Endothelial cell of umbilical vein (primary cell): ENCODE data around the gene TLE1. TPM values are rescaled to one million over a fixed set of nuclear protein-coding genes. Genes with fewer than 3 reads are reported as not detected.
A peak's percentile ranks its signal among the peaks of the same experiment; 100 is the strongest.
"Not testable (repeated sequence)": the region's sequence is repeated elsewhere in the genome, so short reads cannot be mapped to it uniquely, and the experiment has no call there.

ENCODE experiments used
- BruUV-seq: library from RNA; stranded (reverse); fragments of 400-500 nt; replicated peaks from 2 replicates; lab custom pipeline; 2021; lab: Mats Ljungman, UMichigan
- CTCF ChIA-PET: fragments of 300-600, 350-600 bp; sonication (Branson Sonifier 250); formaldehyde crosslinking; loops from one replicate; lab custom pipeline; 2021; ENCODE audit warnings: antibody characterized with exemption, inconsistent platforms; lab: Charles Lee
- POLR2A ChIA-PET: fragments of 300-600, 350-600 bp; sonication (Branson Sonifier 250); formaldehyde crosslinking; loops from one replicate; lab custom pipeline; 2021; ENCODE audit warnings: antibody characterized with exemption, inconsistent platforms; lab: Charles Lee
- DNase-seq: peaks from one replicate; pipeline ENCODE4 v3.0.0-alpha.2; 2011; ENCODE audit warnings: low read depth, low spot score
- FAIRE-seq: peaks from 2 replicates; lab custom pipeline; 2011; peaks lifted over from hg19 to GRCh38; lab: Jason Lieb, UNC
- H2AFZ ChIP-seq: 2 replicates; pipeline ENCODE4 v1.6.0; 2012; ENCODE audit warnings: low read depth, low read length, control low read depth, inconsistent platforms
- H3K27ac ChIP-seq: 2 replicates; pipeline ENCODE4 v1.5.1; 2011; ENCODE audit warnings: low read depth, mild to moderate bottlenecking, control low read depth, low read length, moderate library complexity; ENCODE audit not compliant: insufficient read depth
- H3K27me3 ChIP-seq, 2 experiments: 2 replicates each; pipeline versions ENCODE4 v1.6.0 to v1.6.1; 2011; ENCODE audit warnings: low read length in 2 of 2, mixed read lengths in 1 of 2; ENCODE audit not compliant: control insufficient read depth in 2 of 2, insufficient read depth in 2 of 2
- H3K36me3 ChIP-seq, 2 experiments: 2 replicates in 1 of 2; 3 replicates in 1 of 2; pipeline ENCODE4 v1.5.1; 2011; ENCODE audit warnings: low read length in 2 of 2, mild to moderate bottlenecking in 1 of 2, moderate library complexity in 1 of 2; ENCODE audit not compliant: control insufficient read depth in 2 of 2, insufficient read depth in 2 of 2; ENCODE audit errors: extremely low read depth in 1 of 2
- H3K4me1 ChIP-seq: 3 replicates; pipeline ENCODE4 v1.5.1; 2011; ENCODE audit warnings: mild to moderate bottlenecking, low read length; ENCODE audit not compliant: control insufficient read depth, insufficient read depth; ENCODE audit errors: extremely low read depth
- H3K4me2 ChIP-seq: 2 replicates; pipeline ENCODE4 v1.6.1; 2011; ENCODE audit warnings: low read length, control low read depth, mixed read lengths; ENCODE audit not compliant: insufficient read depth
- H3K4me3 ChIP-seq, 3 experiments: fragments of 200-600 bp in 1 of 3; sonication (generic), shearing (Covaris generic) in 1 of 3; replicated peaks in 1 of 3; 2 replicates each; pipeline ENCODE4 v1.5.1; 2011 to 2016; ENCODE audit warnings: control low read depth in 3 of 3, low read length in 3 of 3, mild to moderate bottlenecking in 2 of 3, inconsistent platforms in 1 of 3, low read depth in 1 of 3, moderate library complexity in 1 of 3; ENCODE audit not compliant: insufficient read depth in 1 of 3
- H3K79me2 ChIP-seq: 2 replicates; pipeline ENCODE4 v1.6.0; 2012; ENCODE audit warnings: low read length, inconsistent platforms; ENCODE audit not compliant: control insufficient read depth, insufficient read depth
- H3K9ac ChIP-seq: replicated peaks from 2 replicates; pipeline ENCODE3; 2011; ENCODE audit warnings: low read length, control low read depth; ENCODE audit not compliant: insufficient read depth; ENCODE audit errors: extremely low read depth
- H3K9me1 ChIP-seq: replicated peaks from 3 replicates; pipeline ENCODE4 v1.6.0; 2011; ENCODE audit warnings: mild to moderate bottlenecking, low read length; ENCODE audit not compliant: control insufficient read depth, insufficient read depth; ENCODE audit errors: extremely low read depth
- H3K9me3 ChIP-seq: replicated peaks from 2 replicates; pipeline ENCODE4 v1.5.1; 2012; ENCODE audit warnings: low read length, inconsistent platforms; ENCODE audit not compliant: control insufficient read depth, insufficient read depth
- H4K20me1 ChIP-seq: replicated peaks from 2 replicates; pipeline ENCODE3; 2011; ENCODE audit warnings: mild to moderate bottlenecking, low read length; ENCODE audit not compliant: control insufficient read depth, insufficient read depth; ENCODE audit errors: extremely low read depth
- CTCF ChIP-seq, 2 donors: IDR thresholded peaks; 1 replicate in 1 of 2; 2 replicates in 1 of 2; pipeline ENCODE4 v1.5.1; 2011; ENCODE audit warnings: low read length in 2 of 2, mild to moderate bottlenecking in 2 of 2, moderate library complexity in 2 of 2, control low read depth in 1 of 2, inconsistent platforms in 1 of 2, low read depth in 1 of 2; ENCODE audit not compliant: insufficient read depth in 1 of 2; ENCODE audit errors: extremely low read depth in 1 of 2
- FOS ChIP-seq: IDR thresholded peaks from 2 replicates; pipeline ENCODE4 v1.6.1; 2011; ENCODE audit warnings: mild to moderate bottlenecking, low read length, moderate library complexity, borderline replicate concordance; ENCODE audit not compliant: insufficient read depth
- GATA2 ChIP-seq: IDR thresholded peaks from 2 replicates; pipeline ENCODE4 v1.7.0; 2011; ENCODE audit warnings: low read depth, mild to moderate bottlenecking, moderate library complexity, mixed read lengths, low read length; ENCODE audit not compliant: insufficient read length, insufficient read depth
- JUN ChIP-seq: IDR thresholded peaks from 2 replicates; pipeline ENCODE4 v1.6.1; 2011; ENCODE audit warnings: borderline replicate concordance, low read depth; ENCODE audit not compliant: insufficient read length, insufficient read depth
- MAX ChIP-seq: IDR thresholded peaks from 2 replicates; pipeline ENCODE4 v1.6.1; 2011; ENCODE audit not compliant: insufficient read depth, insufficient read length
- MYC ChIP-seq: IDR thresholded peaks from one replicate; pipeline ENCODE4 v1.6.1; 2011; ENCODE audit warnings: mild to moderate bottlenecking, low read depth, low read length
- POLR2A ChIP-seq: IDR thresholded peaks from 2 replicates; pipeline ENCODE4 v1.6.1; 2012; ENCODE audit warnings: low read depth, mild to moderate bottlenecking, control low read depth, low read length
- POLR2AphosphoS5 ChIP-seq: IDR thresholded peaks from 2 replicates; pipeline ENCODE4 v1.6.1; 2012; ENCODE audit warnings: low read depth, mild to moderate bottlenecking, control low read depth, low read length, moderate library complexity; ENCODE audit not compliant: insufficient read depth
- dilution Hi-C: fragments of 300-500 bp; cut with MboI; formaldehyde crosslinking; loops from one replicate; pipeline ENCODE4 v1.15.0; 2019; ENCODE audit warnings: low sequenced_read_pairs; ENCODE audit not compliant: extremely low pct_ligation_motif_present
- intact Hi-C: fragments of 100-400 bp; cut with micrococcal nuclease; formaldehyde crosslinking; loops from one replicate; pipeline ENCODE4 v1.10.0; 2022
- polyA plus RNA-seq, 4 experiments: library from polyadenylated mRNA; depleted of rRNA in 3 of 4; stranded (reverse) in 3 of 4; unstranded in 1 of 4; fragments of >200 nt; gene quantifications; 2 replicates each; pipeline versions ENCODE4 v1.2.1 to v1.2.3, GENCODE V29; 2011 to 2012; ENCODE audit warnings: missing spikeins in 1 of 4
- total RNA-seq: library from RNA; stranded (reverse); gene quantifications from 2 replicates; pipeline ENCODE4 v1.2.3, GENCODE V29; 2021

Gene TLE1
- total and polyA plus RNA-seq, 2 donors (not counting 3 experiments of a cell fraction or from before 2014, with no cell fraction given): 55.0 to 58.2 TPM

DNA sequence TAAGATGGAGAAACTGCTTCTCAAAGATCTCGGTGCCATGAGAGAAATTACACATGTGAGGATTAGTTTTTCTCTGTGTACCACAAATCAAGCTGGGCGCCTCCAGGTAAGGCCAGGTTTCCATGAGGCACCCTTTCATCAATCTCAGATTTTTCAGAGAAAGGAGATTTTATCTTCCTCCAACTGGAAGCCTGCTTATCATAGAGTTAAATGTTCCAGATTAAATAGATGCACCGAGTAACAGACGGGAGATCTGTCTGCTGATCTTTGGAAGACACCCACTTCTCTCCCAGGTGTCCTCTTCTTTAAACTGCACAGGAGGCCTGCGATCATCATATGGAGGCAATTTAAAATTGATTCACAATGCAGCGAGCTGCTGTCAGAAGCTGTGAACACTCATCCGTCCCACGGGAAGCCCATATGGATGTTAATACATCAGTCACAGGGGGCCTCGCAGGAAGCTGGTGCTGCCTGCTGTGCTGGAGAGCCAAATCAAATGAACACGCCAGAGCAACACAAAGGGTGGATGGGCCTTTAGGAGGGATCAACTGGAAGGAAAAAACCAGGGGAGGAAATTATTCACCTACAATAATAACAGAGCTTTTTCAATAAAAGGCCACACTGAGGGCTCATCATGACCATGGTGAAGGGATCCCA lies 93.3 kb downstream of the TLE1 start:
- Histone ChIP-seq H2AFZ (no peak overlapping the region), H3K9ac (peak overlapping the region; percentile 67), H3K36me3 (peaks cover 0 to 2% of the 10 kb centered on the region in 2 experiments), H3K27me3 (no peaks in the 10 kb centered on the region), H4K20me1 (no peaks in the 10 kb centered on the region), H3K27ac (peak overlapping the region; percentile 87), H3K9me3 (no peaks in the 10 kb centered on the region), H3K4me3 (peak overlapping the region in 1 of 3 experiments; percentile 21), H3K4me2 (peak overlapping the region; percentile 76), H3K9me1 (no peaks in the 10 kb centered on the region), H3K79me2 (no peaks in the 10 kb centered on the region), H3K4me1 (peaks cover 52% of the 10 kb centered on the region)
- ChIA-PET CTCF (interaction anchor here (1.0 to 2.4 kb wide), 9 partner anchors 8 to 94 kb away, joined by 3 to 15 read pairs (median 5); partner anchors contain the start of gene TLE1), POLR2A (interaction anchor here (0.6 to 1.0 kb wide), 4 partner anchors 8 to 94 kb away, joined by 3 to 4 read pairs (median 3); partner anchors contain the start of gene TLE1)
- no peak for TF ChIP-seq MAX
- TF ChIP-seq JUN: peak; percentile 46
- TF ChIP-seq CTCF (IDR thresholded peaks at IDR 0.05; ENCODE audit: extremely low read depth in 1 of 2, insufficient read depth in 1 of 2, low read depth in 1 of 2, low read length in 2 of 2): no peak
- TF ChIP-seq POLR2AphosphoS5: peak; percentile 74
- TF ChIP-seq GATA2: peak; percentile 68
- peak; percentile 22 for TF ChIP-seq POLR2A
- no peak for TF ChIP-seq MYC
- TF ChIP-seq FOS: peak; percentile 83
- intact Hi-C loops: loop anchor here (1.0 to 5.0 kb wide), 10 partner anchors 8 to 278 kb away; partner anchors contain the start of gene TLE1
- DNase-seq: peak; percentile 94
- FAIRE-seq: peak; percentile 72
- BruUV-seq: TSS peak; percentile 52
- dilution Hi-C loops: no loop called here

- ChIA-PET CTCF (interaction anchor here (1.2 kb wide), 1 partner anchor 92 kb away, joined by 5 read pairs; no protein-coding TSS in a partner anchor), POLR2A (interaction anchor here (0.7 kb wide), 1 partner anchor 58 kb away, joined by 3 read pairs; no protein-coding TSS in a partner anchor)
- peak; percentile 70 for DNase-seq
- H3K79me2 ChIP-seq, H3K4me3 ChIP-seq, H3K9me1 ChIP-seq, H3K9ac ChIP-seq, H3K9me3 ChIP-seq, H2AFZ ChIP-seq, H4K20me1 ChIP-seq, FAIRE-seq, dilution Hi-C loops, H3K36me3 ChIP-seq, H3K4me2 ChIP-seq, H3K27me3 ChIP-seq, BruUV-seq: not testable (repeated sequence)
- Histone ChIP-seq H3K4me1 (peaks cover 49% of the 10 kb centered on the region), H3K27ac (peak overlapping the region; percentile 87)
- intact Hi-C loops: loop anchor here (5.0 kb wide), 2 partner anchors 53 to 162 kb away; no protein-coding TSS in a partner anchor
These were observed 94.1 kb downstream of the TLE1 start for GRCh38 chr9:81595293-81595692.
